ENCODE measurements around the gene LMF2.

LMF2 gene

GRCh38 chr22:50502628-50503474, 4.7 kb downstream of the LMF2 start:
- DNase-seq = no peak

GRCh38 chr22:50502096-50502495, 5.4 kb downstream of the LMF2 start:
- DNase-seq = no peak

- DNase-seq = no peak
Observed at GRCh38 chr22:50500452-50500851, 7.0 kb downstream of the LMF2 start.

- DNase-seq = peak; percentile 71
Observed at GRCh38 chr22:50498322-50498890, 9.1 kb downstream of the LMF2 start.

- DNase-seq = no peak
Observed at GRCh38 chr22:50497093-50497492, 10.4 kb downstream of the LMF2 start.

- DNase-seq = no peak
Observed at GRCh38 chr22:50490531-50491308, 16.8 kb downstream of the LMF2 start.

GRCh38 chr22:50489363-50490243, 17.9 kb downstream of the LMF2 start:
- no peak for DNase-seq

GRCh38 chr22:50488886-50489285, 18.6 kb downstream of the LMF2 start:
- no peak for DNase-seq

- DNase-seq = no peak
Observed at GRCh38 chr22:50488006-50488677, 19.4 kb downstream of the LMF2 start.

GRCh38 chr22:50487290-50488005, 20.1 kb downstream of the LMF2 start:
- no peak for DNase-seq

GRCh38 chr22:50486561-50487289, 20.8 kb downstream of the LMF2 start, which contains the start of gene MIOX:
TSS of gene MIOX (plus strand) at chr22:50486859. CDS start at chr22:50486898, 39 bp downstream.
- DNase-seq = no peak

- DNase-seq = no peak
Observed at GRCh38 chr22:50485221-50486131, 22.0 kb downstream of the LMF2 start.

GRCh38 chr22:50483977-50484853, 23.3 kb downstream of the LMF2 start:
- DNase-seq = no peak

- DNase-seq = no peak
Observed at GRCh38 chr22:50483556-50483955, 23.9 kb downstream of the LMF2 start.

GRCh38 chr22:50483106-50483505, 24.4 kb downstream of the LMF2 start:
- no peak for DNase-seq

GRCh38 chr22:50482107-50483074, 25.1 kb downstream of the LMF2 start:
- no peak for DNase-seq

GRCh38 chr22:50481440-50482106, 25.9 kb downstream of the LMF2 start, which contains the start of gene ADM2:
TSS of gene ADM2 (plus strand) at chr22:50481543. CDS start at chr22:50481848, 305 bp downstream.
- DNase-seq = peak; percentile 68
